ENCODE results near the gene CCSER1. TPM values are rescaled to one million over a fixed set of nuclear protein-coding genes. Genes with fewer than 3 reads are reported as not detected.

The CCSER1 gene
- total and polyA plus RNA-seq, 2 of the 8 experiments (the other 6 are each of a cell fraction or from before 2014, with no cell fraction given), result 0.26 to 0.84 TPM

DNA sequence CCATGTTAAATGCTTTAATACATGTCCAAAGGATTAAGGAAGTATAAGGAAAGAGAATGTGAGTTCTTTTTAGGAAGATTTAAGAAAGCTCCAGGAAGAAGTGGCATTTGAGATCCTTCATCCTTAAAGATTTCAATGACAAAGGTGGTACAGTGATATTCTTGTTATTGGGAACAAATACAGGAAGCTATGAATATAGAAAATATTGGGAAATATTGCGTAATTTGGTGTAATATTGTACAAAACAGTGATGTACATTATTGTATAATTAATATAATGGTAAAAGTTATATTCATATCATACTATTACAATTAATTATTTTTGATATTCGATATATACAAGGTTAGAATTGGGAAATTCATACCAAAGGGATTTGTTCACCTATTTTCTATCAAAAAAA is 937.9 kb downstream of the CCSER1 start:
- Histone ChIP-seq H3K56ac (replicated peaks; ENCODE audit: insufficient read length, low read depth, low read length) (no peak overlapping the region), H4K20me1 (replicated peaks in 1 of 2; ENCODE audit: control insufficient read depth in 1 of 2, insufficient read depth in 2 of 2, low read length in 2 of 2) (no peaks in the 10 kb centered on the region), H2BK5ac (ENCODE audit: low read depth, low read length) (no peak overlapping the region), H3K36me3 (ENCODE audit: control insufficient read depth in 2 of 4, insufficient read depth in 4 of 4, low read length in 3 of 4) (no peaks in the 10 kb centered on the region), H2BK12ac (ENCODE audit: low read depth, low read length) (no peak overlapping the region), H3K23me2 (ENCODE audit: low read depth, low read length) (no peaks in the 10 kb centered on the region), H3K9ac (replicated peaks in 1 of 4; ENCODE audit: extremely low read depth in 1 of 4, low read depth in 3 of 4, low read length in 3 of 4) (no peak overlapping the region), H4K8ac (ENCODE audit: extremely low read depth, insufficient read depth, low read length) (no peak overlapping the region), H3K27ac (ENCODE audit: low read depth, low read length) (no peak overlapping the region), H2AFZ (ENCODE audit: low read length) (no peak overlapping the region), H3K14ac (ENCODE audit: insufficient read length) (no peak overlapping the region), H3K27me3 (replicated peaks in 1 of 4; ENCODE audit: control insufficient read depth in 3 of 4, extremely low read depth in 1 of 4, insufficient read depth in 3 of 4, low read length in 3 of 4) (no peaks in the 10 kb centered on the region), H3K4me1 (replicated peaks in 1 of 4; ENCODE audit: control insufficient read depth in 3 of 4, insufficient read depth in 4 of 4, low read length in 3 of 4) (peaks cover 0 to 4% (median 2%) of the 10 kb centered on the region in 4 experiments; a peak in 2 of 7 replicates), H3K23ac (ENCODE audit: insufficient read length) (no peak overlapping the region), H3K9me3 (ENCODE audit: insufficient read depth in 2 of 2, low read depth in 1 of 2, low read length in 1 of 2) (peaks cover under 1 to 3% of the 10 kb centered on the region in 2 experiments; a peak in 2 of 4 replicates), H3K79me2 (ENCODE audit: control insufficient read depth in 1 of 2, insufficient read depth in 2 of 2, low read length in 2 of 2) (no peaks in the 10 kb centered on the region), H3K4ac (replicated peaks; ENCODE audit: insufficient read length, low read depth, low read length) (no peak overlapping the region), H2BK15ac (ENCODE audit: low read length) (no peak overlapping the region), H2BK120ac (replicated peaks; ENCODE audit: low read depth, low read length) (no peak overlapping the region), H3K4me2 (ENCODE audit: insufficient read depth in 1 of 2, low read depth in 2 of 2, low read length in 2 of 2) (no peak overlapping the region), H3K79me1 (ENCODE audit: low read depth, low read length) (no peaks in the 10 kb centered on the region), H2AK5ac (ENCODE audit: low read depth, low read length) (no peak overlapping the region), H3K4me3 (ENCODE audit: extremely low read depth in 1 of 4, insufficient read depth in 2 of 4, low read depth in 3 of 4, low read length in 4 of 4) (no peak overlapping the region), H2BK20ac (ENCODE audit: low read length) (no peak overlapping the region), H4K5ac (ENCODE audit: insufficient read length, low read depth, low read length) (no peak overlapping the region), H3K18ac (ENCODE audit: extremely low read depth, low read length) (no peak overlapping the region), H4K91ac (replicated peaks; ENCODE audit: insufficient read length, low read length) (no peak overlapping the region)
- DNase-seq (ENCODE audit: low read depth in 1 of 2, low spot score in 2 of 2) (no peak), FAIRE-seq (no peak)
- 73 to 100% methylated on average over 1 to 2 of the region's 2 CpGs for WGBS, 2 experiments (ENCODE audit: extremely low coverage in 1 of 2, insufficient coverage in 1 of 2, insufficient read length in 1 of 2, insufficient replicate concordance in 2 of 2, low coverage in 1 of 2, low lambda C conversion rate in 2 of 2, missing lambda C conversion rate in 1 of 2)
- CTCF ChIA-PET (ENCODE audit: partially characterized antibody), result interaction anchor here (0.6 to 0.7 kb wide), 3 partner anchors 8 to 413 kb away, joined by 3 read pairs; no protein-coding TSS in a partner anchor
- POLR2A ChIA-PET (ENCODE audit: partially characterized antibody), result no interaction called here
- no peak for TF ChIP-seq POU5F1 (IDR thresholded peaks at IDR 0.05; ENCODE audit: low read depth, low read length)
- no peak for TF ChIP-seq NANOG (IDR thresholded peaks at IDR 0.05; ENCODE audit: insufficient read depth, low read depth, low read length, poor library complexity, severe bottlenecking)
- TF ChIP-seq HDAC6 (IDR thresholded peaks at IDR 0.05; ENCODE audit: low read depth, low read length), result no peak
- no peak for TF ChIP-seq EP300 (IDR thresholded peaks at IDR 0.05; ENCODE audit: borderline replicate concordance in 1 of 2, low read depth in 2 of 2, low read length in 2 of 2)
- no peak for TF ChIP-seq TEAD4 (IDR thresholded peaks at IDR 0.05; ENCODE audit: low read depth, low read length)
- TF ChIP-seq BCL11A (IDR thresholded peaks at IDR 0.05; ENCODE audit: low read depth in 2 of 2, low read length in 2 of 2), result no peak
- no peak for TF ChIP-seq TAF1 (IDR thresholded peaks at IDR 0.05; ENCODE audit: low read depth, low read length)
- TF ChIP-seq SIX5 (IDR thresholded peaks at IDR 0.05; ENCODE audit: low read depth, low read length), result no peak
- TF ChIP-seq KDM1A (IDR thresholded peaks at IDR 0.05; ENCODE audit: borderline replicate concordance, low read length), result no peak
- no peak for TF ChIP-seq JUND (IDR thresholded peaks at IDR 0.05; ENCODE audit: low read length)
- TF ChIP-seq ASH2L (IDR thresholded peaks at IDR 0.05; ENCODE audit: low read length), result no peak
- TF ChIP-seq ZNF274 (IDR thresholded peaks at IDR 0.05; ENCODE audit: borderline replicate concordance, extremely low read depth, low read length), result no peak
- TF ChIP-seq EZH2 (IDR thresholded peaks at IDR 0.05; ENCODE audit: low read depth, low read length, severe bottlenecking), result no peak
- TF ChIP-seq TBP (IDR thresholded peaks at IDR 0.05; ENCODE audit: low read depth, low read length), result no peak
- no peak for TF ChIP-seq MAFK (IDR thresholded peaks at IDR 0.05; ENCODE audit: low read depth, low read length)
